SU-DHL-6 (cell line): Measurements from ENCODE around the gene SCIN.
A peak's percentile ranks its signal among the peaks of the same experiment; 100 is the strongest.
"Not testable (repeated sequence)": the region's sequence is repeated elsewhere in the genome, so short reads cannot be mapped to it uniquely, and the experiment has no call there.

Experiments
- H2AFZ ChIP-seq: fragments of 200-600 bp; sonication (generic); 2 replicates; pipeline ENCODE4 v1.6.1; 2014; ENCODE audit warnings: low read depth, mild to moderate bottlenecking, moderate library complexity, mixed read lengths, antibody characterized with exemption, low read length; ENCODE audit not compliant: severe bottlenecking
- H3F3A ChIP-seq: fragments of 200-600 bp; shearing (Covaris generic); 2 replicates; pipeline ENCODE4 v1.6.0; 2016; ENCODE audit warnings: antibody characterized with exemption, mild to moderate bottlenecking; ENCODE audit not compliant: insufficient read depth
- H3K27ac ChIP-seq: fragments of 200-600 bp; sonication (generic); 2 replicates; pipeline ENCODE4 v1.5.1; 2016; ENCODE audit warnings: low read depth, mild to moderate bottlenecking, low read length, moderate library complexity, mixed read lengths
- H3K27me3 ChIP-seq: fragments of 200-600 bp; sonication (generic), shearing (Covaris generic); 2 replicates; pipeline ENCODE4 v1.6.0; 2014; ENCODE audit warnings: mild to moderate bottlenecking, low read length
- H3K36me3 ChIP-seq: fragments of 200-600 bp; sonication (generic); 2 replicates; pipeline ENCODE4 v1.6.1; 2014; ENCODE audit warnings: mild to moderate bottlenecking, low read length, mixed read lengths
- H3K4me2 ChIP-seq: fragments of 300-600, 200-600 bp; shearing (Covaris generic), sonication (generic); 2 replicates; pipeline ENCODE4 v1.6.0; 2014; ENCODE audit warnings: low read length, low read depth, mild to moderate bottlenecking; ENCODE audit not compliant: poor library complexity, severe bottlenecking
- H3K4me3 ChIP-seq: fragments of 200-600 bp; sonication (generic); 2 replicates; pipeline ENCODE4 v1.5.1; 2014; ENCODE audit warnings: antibody characterized with exemption, low read length, mild to moderate bottlenecking, mixed read lengths; ENCODE audit not compliant: insufficient read depth, poor library complexity, severe bottlenecking
- H3K79me2 ChIP-seq: fragments of 200-600 bp; sonication (generic); 2 replicates; pipeline ENCODE4 v1.6.1; 2014; ENCODE audit warnings: mild to moderate bottlenecking, low read length, moderate library complexity; ENCODE audit not compliant: insufficient read depth
- H3K9ac ChIP-seq: fragments of 200-600 bp; sonication (generic); 2 replicates; pipeline ENCODE4 v1.7.0; 2014; ENCODE audit warnings: mild to moderate bottlenecking, low read length
- H3K9me2 ChIP-seq: fragments of 200-600 bp; sonication (generic); replicated peaks from 2 replicates; pipeline ENCODE4 v1.6.1; 2014; ENCODE audit warnings: low read length; ENCODE audit not compliant: insufficient read depth
- H3K9me3 ChIP-seq: fragments of 200-600 bp; sonication (generic); 2 replicates; pipeline ENCODE4 v1.6.1; 2014; ENCODE audit warnings: low read length, mixed read lengths; ENCODE audit not compliant: insufficient read depth
- H4K20me1 ChIP-seq: fragments of 200-600 bp; sonication (generic); 2 replicates; pipeline ENCODE4 v1.6.1; 2014; ENCODE audit warnings: low read depth, mild to moderate bottlenecking, antibody characterized with exemption, low read length, moderate library complexity, mixed read lengths
- CTCF ChIP-seq: fragments of 200-600 bp; sonication (generic); IDR thresholded peaks from one replicate; pipeline ENCODE4 v1.5.1; 2017; ENCODE audit warnings: antibody characterized with exemption, mild to moderate bottlenecking, low read length, moderate library complexity; ENCODE audit not compliant: insufficient read depth, poor library complexity, severe bottlenecking
- EZH2phosphoT487 ChIP-seq: fragments of 200-600 bp; sonication (generic), shearing (Covaris generic); conservative IDR thresholded peaks from 2 replicates; pipeline ENCODE4 v1.6.1; 2018; ENCODE audit warnings: mild to moderate bottlenecking, antibody characterized with exemption, low read length, moderate library complexity, mixed read lengths

SCIN gene

GRCh38 chr7:12570534-12571461 is at the start of gene SCIN:
Gene SCIN, plus strand, starts transcription at chr7:12570720. Its CDS starts 67 bp downstream, at chr7:12570787.
- no peak within 1 kb of the TSS for H2AFZ ChIP-seq
- no peak within 1 kb of the TSS for H3K27ac ChIP-seq
- no peak within 1 kb of the TSS for H3K4me2 ChIP-seq
- no peaks in the 10 kb centered on the region for H3K9me3 ChIP-seq
- TF ChIP-seq CTCF (no peak), EZH2phosphoT487 (no peak)
- H3F3A ChIP-seq, result no peaks in the 10 kb centered on the region
- H3K27me3 ChIP-seq, result no peaks in the 10 kb centered on the region
- H3K36me3 ChIP-seq, result no peaks in the 10 kb centered on the region
- H4K20me1 ChIP-seq, result no peaks in the 10 kb centered on the region
- H3K4me3 ChIP-seq, result no peak within 1 kb of the TSS
- no peak within 1 kb of the TSS for H3K9ac ChIP-seq
- H3K9me2 ChIP-seq, result no peaks in the 10 kb centered on the region
- H3K79me2 ChIP-seq, result no peaks in the 10 kb centered on the region

- Histone ChIP-seq H3K4me3 (no peak overlapping the region), H3K9me2 (no peaks in the 10 kb centered on the region), H3K36me3 (no peaks in the 10 kb centered on the region), H3K9ac (no peak overlapping the region), H3F3A (no peaks in the 10 kb centered on the region), H3K9me3 (no peaks in the 10 kb centered on the region), H4K20me1 (no peaks in the 10 kb centered on the region), H3K27me3 (no peaks in the 10 kb centered on the region), H3K4me2 (no peak overlapping the region), H3K79me2 (no peaks in the 10 kb centered on the region), H2AFZ (no peak overlapping the region), H3K27ac (no peak overlapping the region)
- TF ChIP-seq CTCF, result peak; percentile 53
- no peak for TF ChIP-seq EZH2phosphoT487
Observed at GRCh38 chr7:12524794-12525386, 45.6 kb upstream of the SCIN start.

- not testable (repeated sequence) for H3K4me3 ChIP-seq, H3K27ac ChIP-seq, H2AFZ ChIP-seq, H3K79me2 ChIP-seq, H3F3A ChIP-seq, H3K9ac ChIP-seq, H3K36me3 ChIP-seq, H3K9me2 ChIP-seq, H4K20me1 ChIP-seq, H3K4me2 ChIP-seq, H3K27me3 ChIP-seq, H3K9me3 ChIP-seq
Observed at GRCh38 chr7:12526693-12527092, 43.8 kb upstream of the SCIN start.

GRCh38 chr7:12527670-12528069 is 42.9 kb upstream of the SCIN start:
- H3K4me3 ChIP-seq, H3K79me2 ChIP-seq, H3K4me2 ChIP-seq, H3K9me3 ChIP-seq, H4K20me1 ChIP-seq, H2AFZ ChIP-seq, H3F3A ChIP-seq, H3K9ac ChIP-seq, H3K27me3 ChIP-seq, H3K36me3 ChIP-seq, H3K9me2 ChIP-seq, H3K27ac ChIP-seq: not testable (repeated sequence)
